HEK293T (cell line): ENCODE measurements around the gene RASD1.

ENCODE experiments used
- CTCF ChIA-PET: fragments of 350-600 bp; formaldehyde crosslinking; extraction: SDS; loops from one replicate; lab custom pipeline; 2021; ENCODE audit warnings: antibody characterized with exemption, inconsistent platforms; lab: Yijun Ruan, JAX
- POLR2A ChIA-PET: fragments of 350-600 bp; formaldehyde crosslinking; extraction: SDS; loops from one replicate; lab custom pipeline; 2020; ENCODE audit warnings: antibody characterized with exemption, inconsistent platforms; lab: Yijun Ruan, JAX
- DNase-seq: peaks from one replicate; pipeline ENCODE4 v3.0.0; 2012; ENCODE audit warnings: mixed read lengths; ENCODE audit errors: extremely low spot score
- ARNT ChIP-seq: fragments of 450-650 bp; IDR thresholded peaks from 2 replicates; pipeline ENCODE4 v1.6.1; 2017; ENCODE audit warnings: mild to moderate bottlenecking
- BHLHE40 ChIP-seq: fragments of 450-650 bp; IDR thresholded peaks from 2 replicates; pipeline ENCODE4 v1.6.1; 2016; ENCODE audit warnings: mild to moderate bottlenecking, moderate library complexity, borderline replicate concordance
- CTBP1 ChIP-seq: fragments of 450-650 bp; IDR thresholded peaks from 2 replicates; pipeline ENCODE4 v1.6.1; 2016; ENCODE audit warnings: borderline replicate concordance
- ELF4 ChIP-seq: fragments of 450-650 bp; IDR thresholded peaks from 2 replicates; pipeline ENCODE4 v1.6.1; 2017; ENCODE audit warnings: antibody characterized with exemption
- FOXA1 ChIP-seq: fragments of 450-650 bp; IDR thresholded peaks from 2 replicates; pipeline ENCODE4 v1.6.1; 2016; ENCODE audit warnings: mild to moderate bottlenecking
- FOXK2 ChIP-seq: fragments of 450-650 bp; IDR thresholded peaks from 2 replicates; pipeline ENCODE4 v1.6.1; 2016; ENCODE audit warnings: mild to moderate bottlenecking
- FOXM1 ChIP-seq: fragments of 450-650 bp; IDR thresholded peaks from 2 replicates; pipeline ENCODE4 v1.6.1; 2017; ENCODE audit warnings: mild to moderate bottlenecking, borderline replicate concordance
- HDGF ChIP-seq: fragments of 450-650 bp; IDR thresholded peaks from 2 replicates; pipeline ENCODE4 v1.6.1; 2017; ENCODE audit warnings: antibody characterized with exemption, borderline replicate concordance
- L3MBTL2 ChIP-seq: fragments of 450-650 bp; conservative IDR thresholded peaks from 2 replicates; pipeline ENCODE4 v1.6.1; 2016; ENCODE audit warnings: mild to moderate bottlenecking
- LEF1 ChIP-seq: fragments of 450-650 bp; IDR thresholded peaks from 2 replicates; pipeline ENCODE4 v1.6.1; 2017; ENCODE audit warnings: mild to moderate bottlenecking, borderline replicate concordance
- NFRKB ChIP-seq: fragments of 450-650 bp; IDR thresholded peaks from 2 replicates; pipeline ENCODE4 v1.6.1; 2016; ENCODE audit warnings: mild to moderate bottlenecking, moderate library complexity
- SP1 ChIP-seq: fragments of 450-650 bp; IDR thresholded peaks from 2 replicates; pipeline ENCODE4 v1.6.1; 2017
- SUZ12 ChIP-seq: fragments of 450-650 bp; IDR thresholded peaks from 2 replicates; pipeline ENCODE4 v1.6.1; 2016; ENCODE audit warnings: mild to moderate bottlenecking
- TARDBP ChIP-seq: fragments of 450-650 bp; IDR thresholded peaks from 2 replicates; pipeline ENCODE4 v1.6.1; 2016
- ZNF384 ChIP-seq: fragments of 450-650 bp; IDR thresholded peaks from 2 replicates; pipeline ENCODE4 v1.6.1; 2016
- TF ChIP-seq, protein P1 (sequence below): fragments of 450-650 bp; IDR thresholded peaks from 2 replicates; pipeline ENCODE4 v1.6.1; 2016

Gene RASD1

GRCh38 chr17:17485420-17485819 lies 10.8 kb downstream of the RASD1 start:
- TF ChIP-seq LEF1: no peak
- no peak for TF ChIP-seq ZNF384
- TF ChIP-seq FOXM1: no peak
- TF ChIP-seq FOXK2: no peak
- CTCF ChIA-PET: no interaction called here
- DNase-seq: no peak
- POLR2A ChIA-PET: no interaction called here

GRCh38 chr17:17484451-17484899 lies 11.7 kb downstream of the RASD1 start:
- ChIA-PET CTCF (interaction anchor here (0.8 kb wide), 1 partner anchor 8 kb away, joined by 6 read pairs; no protein-coding TSS in a partner anchor), POLR2A (no interaction called here)
- TF ChIP-seq FOXM1 (no peak), SP1 (no peak), FOXA1 (no peak), L3MBTL2 (no peak), ARNT (no peak), NFRKB (no peak), HDGF (no peak), CTBP1 (no peak), LEF1 (no peak), ZNF384 (no peak), FOXK2 (no peak), BHLHE40 (no peak), TARDBP (no peak), ELF4 (no peak)
- TF ChIP-seq, protein P1, sequence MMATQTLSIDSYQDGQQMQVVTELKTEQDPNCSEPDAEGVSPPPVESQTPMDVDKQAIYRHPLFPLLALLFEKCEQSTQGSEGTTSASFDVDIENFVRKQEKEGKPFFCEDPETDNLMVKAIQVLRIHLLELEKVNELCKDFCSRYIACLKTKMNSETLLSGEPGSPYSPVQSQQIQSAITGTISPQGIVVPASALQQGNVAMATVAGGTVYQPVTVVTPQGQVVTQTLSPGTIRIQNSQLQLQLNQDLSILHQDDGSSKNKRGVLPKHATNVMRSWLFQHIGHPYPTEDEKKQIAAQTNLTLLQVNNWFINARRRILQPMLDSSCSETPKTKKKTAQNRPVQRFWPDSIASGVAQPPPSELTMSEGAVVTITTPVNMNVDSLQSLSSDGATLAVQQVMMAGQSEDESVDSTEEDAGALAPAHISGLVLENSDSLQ: no peak
- no peak for DNase-seq

DNA sequence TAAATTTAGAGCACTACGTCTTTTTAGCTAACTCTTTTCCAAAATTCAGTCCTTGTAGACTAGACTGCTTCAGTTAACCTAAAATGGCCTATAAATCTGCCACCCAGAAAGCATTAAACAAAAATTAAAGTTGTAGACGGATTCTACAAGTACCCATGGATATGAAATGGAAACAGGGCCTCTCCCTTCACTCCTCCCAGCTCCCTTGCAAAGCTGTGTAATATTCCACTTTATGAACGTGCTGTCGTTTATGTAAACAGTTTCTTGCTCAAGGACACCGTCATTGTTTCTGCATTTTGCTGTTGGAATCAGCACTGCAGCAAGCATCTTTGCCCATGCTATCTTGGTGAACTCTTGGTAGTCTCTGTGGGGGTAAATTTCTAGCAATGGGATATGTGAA lies 14.3 kb downstream of the RASD1 start:
- TF ChIP-seq SUZ12 (no peak), SP1 (no peak), ZNF384 (no peak), NFRKB (no peak), ARNT (no peak), ELF4 (no peak), CTBP1 (no peak)
- POLR2A ChIA-PET: no interaction called here
- no peak for DNase-seq
- CTCF ChIA-PET: no interaction called here

DNA sequence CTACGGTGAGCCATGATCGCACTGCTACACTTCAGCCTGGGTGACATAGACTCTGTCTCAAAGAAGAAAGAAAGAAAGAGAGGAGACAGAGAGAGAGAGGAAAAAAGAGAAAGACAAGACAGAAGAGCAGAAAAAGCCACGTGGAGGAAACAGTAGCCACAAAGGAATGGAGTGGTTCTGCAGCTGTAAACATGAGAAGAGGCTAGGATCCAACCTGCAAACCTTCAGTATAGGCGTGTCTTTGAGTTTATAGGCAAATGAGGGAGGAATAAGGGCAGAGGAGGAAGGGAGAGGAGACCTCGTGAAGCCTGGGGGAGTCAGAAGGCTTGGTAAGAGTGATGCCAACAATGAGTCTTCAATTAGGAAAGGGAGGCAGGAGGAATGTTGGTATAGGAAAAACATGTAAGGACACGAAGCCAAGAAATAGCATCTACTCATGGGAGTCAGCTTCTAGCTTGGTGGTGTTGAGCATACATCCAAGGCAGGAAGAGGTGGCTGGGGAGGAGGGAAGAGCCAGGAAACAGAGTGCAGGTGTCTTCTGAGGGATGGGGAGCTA lies 15.5 kb downstream of the RASD1 start:
- ChIA-PET CTCF (no interaction called here), POLR2A (interaction anchor here (1.7 kb wide), 1 partner anchor 10 kb away, joined by 4 read pairs; no protein-coding TSS in a partner anchor)
- no peak for TF ChIP-seq NFRKB
- TF ChIP-seq ZNF384: no peak
- no peak for TF ChIP-seq L3MBTL2
- no peak for TF ChIP-seq TARDBP
- no peak for TF ChIP-seq ELF4
- no peak for TF ChIP-seq CTBP1
- TF ChIP-seq SUZ12: no peak
- TF ChIP-seq FOXA1: no peak
- no peak for TF ChIP-seq FOXK2
- no peak for TF ChIP-seq ARNT
- TF ChIP-seq SP1: no peak
- TF ChIP-seq FOXM1: no peak
- TF ChIP-seq LEF1: no peak
- no peak for TF ChIP-seq HDGF
- TF ChIP-seq, protein P1: no peak
- no peak for TF ChIP-seq BHLHE40
- DNase-seq: no peak

DNA sequence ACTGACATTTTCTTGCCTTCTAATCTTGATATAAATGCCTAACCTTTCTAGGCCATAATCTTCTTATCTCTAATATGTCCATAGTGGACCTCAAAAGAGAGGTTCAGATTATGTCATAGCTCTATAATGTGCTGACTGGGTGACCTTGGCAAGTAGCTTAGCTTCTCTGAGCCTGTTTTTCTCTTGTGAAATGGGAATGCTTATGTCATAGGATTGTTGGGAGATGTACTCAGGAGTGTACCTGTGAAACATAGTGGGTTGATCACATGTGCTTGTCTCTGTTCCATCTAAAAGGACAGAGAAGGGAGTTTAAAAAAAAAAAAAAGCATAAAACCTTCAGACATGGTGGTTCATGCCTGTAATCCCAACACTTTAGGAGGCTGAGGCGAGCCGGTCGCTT lies 17.0 kb downstream of the RASD1 start:
- POLR2A ChIA-PET: no interaction called here
- CTCF ChIA-PET: no interaction called here
- DNase-seq: no peak
- no peak for TF ChIP-seq LEF1
- TF ChIP-seq NFRKB: no peak
- no peak for TF ChIP-seq BHLHE40
- TF ChIP-seq ZNF384: no peak
- no peak for TF ChIP-seq ELF4
- TF ChIP-seq ARNT: no peak
- TF ChIP-seq FOXA1: no peak
- TF ChIP-seq HDGF: no peak
- no peak for TF ChIP-seq FOXK2
- no peak for TF ChIP-seq CTBP1
- TF ChIP-seq SUZ12: no peak
- TF ChIP-seq, protein P1: no peak
- TF ChIP-seq TARDBP: no peak
- no peak for TF ChIP-seq FOXM1
- no peak for TF ChIP-seq L3MBTL2
- no peak for TF ChIP-seq SP1

- CTCF ChIA-PET: no interaction called here
- TF ChIP-seq ARNT (no peak), L3MBTL2 (peak; percentile 26)
- POLR2A ChIA-PET: no interaction called here
- DNase-seq: peak; percentile 99
Measured at GRCh38 chr17:17476865-17477467, 19.2 kb downstream of the RASD1 start, which contains the start of gene MED9. MED9 (plus strand) TSS chr17:17477000; CDS start chr17:17477042, 42 bp downstream.
